GM18505 (cell line): Measurements from ENCODE around the gene MMP23B.

Experiments used
- ATAC-seq: cut with Tn5 transposase; IDR thresholded peaks from one replicate; pipeline ENCODE4 v1.9.1; 2021; ENCODE audit not compliant: unreplicated experiment
- POLR2A ChIP-seq: IDR thresholded peaks from 4 replicates; pipeline ENCODE4 v1.6.1; 2011; ENCODE audit warnings: borderline replicate concordance; ENCODE audit not compliant: insufficient read depth, insufficient read length; ENCODE audit errors: extremely low read depth

MMP23B gene

DNA sequence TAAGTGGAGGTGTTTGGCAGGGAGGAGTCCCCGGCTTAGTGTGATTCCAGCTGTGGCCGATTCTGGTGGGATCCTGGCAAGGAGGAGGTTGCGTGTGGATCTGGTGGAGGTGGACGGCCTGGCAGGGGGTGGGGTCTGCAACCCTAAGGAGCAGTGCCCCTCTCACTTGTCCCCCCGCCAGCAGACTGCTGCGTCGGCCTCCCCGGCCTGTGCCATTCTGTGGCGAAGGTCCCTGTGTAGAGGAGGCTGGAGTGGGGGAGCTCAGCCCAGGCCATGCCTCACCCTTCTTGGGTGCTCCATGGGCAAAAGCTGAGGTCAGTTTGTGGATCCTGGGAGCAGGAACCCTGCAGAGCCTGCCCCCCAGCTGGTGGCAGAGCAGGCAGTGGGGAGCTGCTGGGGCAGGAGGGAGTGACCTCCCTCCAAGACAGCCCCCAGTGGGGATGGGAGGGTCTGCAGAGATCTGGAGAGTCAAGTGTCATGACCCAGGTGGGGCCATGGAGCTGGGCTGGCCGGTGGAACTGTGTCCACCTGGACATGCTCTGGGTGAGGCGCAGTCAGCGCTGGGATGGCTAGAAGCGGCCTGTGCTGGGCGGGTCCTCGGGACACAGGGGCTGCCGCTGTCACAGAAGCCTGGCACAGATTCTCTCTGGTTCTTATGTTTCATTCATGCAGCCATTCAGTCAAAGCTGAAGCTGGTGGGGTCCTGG lies 11.4 kb upstream of the MMP23B start:
- ATAC-seq = no peak
- no peak for TF ChIP-seq POLR2A

- ATAC-seq = no peak
- no peak for TF ChIP-seq POLR2A
Measured at GRCh38 chr1:1621173-1622009, 10.6 kb upstream of the MMP23B start.

GRCh38 chr1:1622010-1622787 lies 9.8 kb upstream of the MMP23B start:
- no peak for TF ChIP-seq POLR2A
- no peak for ATAC-seq

GRCh38 chr1:1622788-1623094 lies 9.2 kb upstream of the MMP23B start:
- no peak for ATAC-seq
- no peak for TF ChIP-seq POLR2A

- ATAC-seq = no peak
- no peak for TF ChIP-seq POLR2A
Measured at GRCh38 chr1:1623181-1623630, 8.8 kb upstream of the MMP23B start.

DNA sequence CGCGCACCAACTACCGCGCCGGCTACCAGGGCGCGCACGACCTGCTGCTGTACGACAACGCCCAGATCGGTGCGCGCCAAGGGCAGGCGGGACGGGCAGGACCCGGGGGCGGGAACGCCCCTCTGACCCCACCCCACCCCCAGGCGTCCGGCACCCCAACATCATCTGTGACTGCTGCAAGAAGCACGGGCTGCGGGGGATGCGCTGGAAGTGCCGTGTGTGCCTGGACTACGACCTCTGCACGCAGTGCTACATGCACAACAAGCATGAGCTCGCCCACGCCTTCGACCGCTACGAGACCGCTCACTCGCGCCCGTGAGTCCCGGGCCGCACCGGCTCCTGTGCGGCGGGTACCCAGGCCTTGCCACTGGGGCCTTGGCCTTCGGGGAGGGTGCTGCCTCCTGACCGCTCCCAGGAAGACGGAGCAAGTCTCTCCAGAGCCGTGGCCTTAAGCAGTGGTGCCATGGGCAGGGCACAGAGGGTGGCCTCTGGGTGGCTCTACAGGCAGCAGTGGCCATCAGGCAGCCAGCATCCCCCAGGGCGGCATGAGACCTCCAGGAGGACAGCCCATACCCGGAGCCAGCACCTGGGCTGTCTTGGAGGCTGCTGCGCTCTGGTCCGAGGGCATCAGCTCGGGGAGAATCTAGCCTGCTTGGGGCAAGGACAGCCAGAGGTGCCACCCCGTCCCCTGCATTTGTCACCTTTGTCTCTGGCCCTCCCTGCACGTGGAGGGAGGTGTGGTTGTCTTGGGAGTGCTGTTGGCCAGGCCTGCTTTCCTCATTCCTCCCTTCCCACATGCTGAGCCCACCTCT lies 8.1 kb upstream of the MMP23B start:
- no peak for TF ChIP-seq POLR2A
- no peak for ATAC-seq

GRCh38 chr1:1624443-1625403 lies 7.2 kb upstream of the MMP23B start:
- TF ChIP-seq POLR2A = no peak

GRCh38 chr1:1625404-1625775 lies 6.6 kb upstream of the MMP23B start:
- no peak for ATAC-seq
- no peak for TF ChIP-seq POLR2A

More at GRCh38 chr1:1624443-1625403, 7.2 kb upstream of the MMP23B start:
- ATAC-seq = no peak

DNA sequence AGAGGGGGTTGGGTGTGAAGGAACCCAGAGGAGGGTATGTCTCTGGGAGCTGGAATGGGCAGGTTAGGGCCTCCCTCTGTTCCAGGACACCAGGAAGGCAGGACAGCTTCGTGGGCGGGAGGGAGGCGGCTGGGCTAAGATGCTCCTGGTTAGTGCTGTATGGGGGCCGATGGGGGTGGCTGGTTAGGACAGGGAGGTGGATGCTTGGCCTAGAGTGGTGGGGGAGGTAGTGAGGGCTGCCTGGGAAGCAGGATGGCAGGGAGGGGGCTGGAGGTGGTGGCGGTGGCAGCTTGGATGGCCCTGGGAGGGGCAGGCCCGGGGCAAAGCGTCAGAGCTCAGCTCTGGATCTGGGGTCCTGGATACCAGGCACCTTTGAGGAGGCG lies 6.2 kb upstream of the MMP23B start:
- no peak for ATAC-seq
- no peak for TF ChIP-seq POLR2A

DNA sequence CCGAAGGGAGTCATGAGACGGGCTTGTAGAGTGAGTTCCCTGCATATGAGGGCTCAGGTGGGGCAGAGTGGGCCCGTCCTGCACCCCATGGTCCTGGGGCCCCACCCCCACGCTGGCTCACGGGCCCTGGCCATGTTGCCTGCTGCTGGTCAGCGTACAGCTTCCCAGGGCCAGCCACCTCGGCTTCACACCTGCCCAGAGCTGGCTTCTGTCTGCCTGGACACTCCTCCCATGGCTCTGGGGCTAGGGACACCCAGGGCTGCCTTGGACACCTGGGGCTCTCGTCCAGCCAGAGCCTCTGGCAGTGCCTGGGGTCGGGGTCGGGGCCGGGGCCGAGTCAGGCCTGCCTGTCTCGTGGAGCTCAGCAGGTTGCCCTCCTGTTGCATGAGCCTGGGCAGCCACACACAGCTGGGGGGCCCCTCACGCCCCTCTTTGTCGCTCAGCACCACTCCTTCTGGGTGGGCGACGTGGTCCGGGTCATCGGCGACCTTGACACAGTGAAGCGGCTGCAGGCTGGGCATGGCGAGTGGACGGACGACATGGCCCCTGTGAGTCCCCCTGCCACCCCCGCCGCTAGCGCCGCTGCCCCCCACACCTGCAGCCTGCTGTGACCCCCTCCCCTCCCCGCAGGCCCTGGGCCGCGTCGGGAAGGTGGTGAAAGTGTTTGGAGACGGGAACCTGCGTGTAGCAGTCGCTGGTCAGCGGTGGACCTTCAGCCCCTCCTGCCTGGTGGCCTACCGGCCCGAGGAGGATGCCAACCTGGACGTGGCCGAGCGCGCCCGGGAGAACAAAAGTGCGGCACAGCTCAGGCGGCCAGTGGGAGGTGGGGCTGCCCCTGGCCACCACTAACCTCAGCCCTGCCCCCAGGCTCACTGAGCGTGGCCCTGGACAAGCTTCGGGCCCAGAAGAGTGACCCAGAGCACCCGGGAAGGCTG lies 5.5 kb upstream of the MMP23B start:
- ATAC-seq = no peak
- no peak for TF ChIP-seq POLR2A

- no peak for TF ChIP-seq POLR2A
- ATAC-seq = no peak
Measured at GRCh38 chr1:1627261-1627828, 4.6 kb upstream of the MMP23B start.
